Colonic mucosa (tissue), 4 donors: ENCODE results near the gene DENND6A. TPM values are rescaled to one million over a fixed set of nuclear protein-coding genes. Genes with fewer than 3 reads are reported as not detected.

Source experiments
- DNase-seq: peaks from one replicate; pipeline ENCODE4 v3.0.0-alpha.2; 2020
- H3K27ac ChIP-seq: fragments of 200-600 bp; one replicate; pipeline ENCODE4 v1.8.0; 2021
- H3K27me3 ChIP-seq: fragments of 200-600 bp; one replicate; pipeline ENCODE4 v1.8.0; 2021
- H3K36me3 ChIP-seq: fragments of 200-600 bp; one replicate; pipeline ENCODE4 v1.8.0; 2021
- H3K4me1 ChIP-seq: fragments of 200-600 bp; one replicate; pipeline ENCODE4 v1.8.0; 2021; ENCODE audit warnings: mild to moderate bottlenecking
- H3K4me3 ChIP-seq: fragments of 200-600 bp; one replicate; pipeline ENCODE4 v1.8.0; 2021
- H3K9ac ChIP-seq, 2 donors: one replicate each; pipeline ENCODE4 v1.7.0; 2013; ENCODE audit warnings: control low read depth in 2 of 2, low read depth in 2 of 2, low read length in 2 of 2
- H3K9me3 ChIP-seq: fragments of 200-600 bp; one replicate; pipeline ENCODE4 v1.8.0; 2021
- intact Hi-C: fragments of 100-400 bp; cut with DNase I; formaldehyde crosslinking; loops from one replicate; pipeline ENCODE4 v1.14.1; 2022
- total RNA-seq, 2 donors: library from RNA; stranded (reverse); fragmentation: NEBNext Ultra II Directional in 1 of 2; extraction: Animal tissue kit (Norgen Biotek cat#: 25700) in 1 of 2; gene quantifications; one replicate each; pipeline ENCODE4 v1.2.1, GENCODE V29; 2021
- TF ChIP-seq, protein P1 (sequence below): fragments of 200-600 bp; IDR thresholded peaks from one replicate; pipeline ENCODE4 v1.8.0; 2022; ENCODE audit warnings: antibody characterized with exemption, mild to moderate bottlenecking
- donor health status: healthy.
- donor health status: DM: no; HTN: no; CAD: no.
- donor health status: DM: no; HTN: no; CAD: no.

The DENND6A gene
- total RNA-seq, 2 donors from 2014 or later = 15.7 to 24.7 TPM

GRCh38 chr3:57598765-57599360 is 94.0 kb downstream of the DENND6A start:
- DNase-seq = no peak
- Histone ChIP-seq H3K36me3 (no peaks in the 10 kb centered on the region), H3K27ac (peak overlapping the region; percentile 99), H3K27me3 (no peaks in the 10 kb centered on the region), H3K4me1 (peaks cover 1% of the 10 kb centered on the region), H3K9ac (peak overlapping the region; percentile 44 to 93), H3K9me3 (no peaks in the 10 kb centered on the region), H3K4me3 (peak overlapping the region; percentile 45)
- intact Hi-C loops = loop anchor here (5.0 to 10.0 kb wide), 2 partner anchors 42 to 156 kb away; partner anchors contain the start of genes PDE12 and SLMAP
- TF ChIP-seq, protein P1, sequence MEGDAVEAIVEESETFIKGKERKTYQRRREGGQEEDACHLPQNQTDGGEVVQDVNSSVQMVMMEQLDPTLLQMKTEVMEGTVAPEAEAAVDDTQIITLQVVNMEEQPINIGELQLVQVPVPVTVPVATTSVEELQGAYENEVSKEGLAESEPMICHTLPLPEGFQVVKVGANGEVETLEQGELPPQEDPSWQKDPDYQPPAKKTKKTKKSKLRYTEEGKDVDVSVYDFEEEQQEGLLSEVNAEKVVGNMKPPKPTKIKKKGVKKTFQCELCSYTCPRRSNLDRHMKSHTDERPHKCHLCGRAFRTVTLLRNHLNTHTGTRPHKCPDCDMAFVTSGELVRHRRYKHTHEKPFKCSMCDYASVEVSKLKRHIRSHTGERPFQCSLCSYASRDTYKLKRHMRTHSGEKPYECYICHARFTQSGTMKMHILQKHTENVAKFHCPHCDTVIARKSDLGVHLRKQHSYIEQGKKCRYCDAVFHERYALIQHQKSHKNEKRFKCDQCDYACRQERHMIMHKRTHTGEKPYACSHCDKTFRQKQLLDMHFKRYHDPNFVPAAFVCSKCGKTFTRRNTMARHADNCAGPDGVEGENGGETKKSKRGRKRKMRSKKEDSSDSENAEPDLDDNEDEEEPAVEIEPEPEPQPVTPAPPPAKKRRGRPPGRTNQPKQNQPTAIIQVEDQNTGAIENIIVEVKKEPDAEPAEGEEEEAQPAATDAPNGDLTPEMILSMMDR = no peak

- peak within 1 kb of the TSS; percentile 93 to 99 for H3K9ac ChIP-seq
- no peaks in the 10 kb centered on the region for H3K27me3 ChIP-seq
- TF ChIP-seq, protein P1 = no peak
- peaks cover 7% of the 10 kb centered on the region for H3K4me1 ChIP-seq
- peak within 1 kb of the TSS; percentile 68 for H3K4me3 ChIP-seq
- H3K9me3 ChIP-seq = no peaks in the 10 kb centered on the region
- intact Hi-C loops = loop anchor here (5.0 to 10.0 kb wide), 2 partner anchors 40 to 157 kb away; partner anchors contain the start of genes PDE12 and SLMAP
- no peaks in the 10 kb centered on the region for H3K36me3 ChIP-seq
- H3K27ac ChIP-seq = peak within 1 kb of the TSS; percentile 99
- DNase-seq = peak; percentile 99
Measured at GRCh38 chr3:57597127-57597923, 95.6 kb downstream of the DENND6A start, which contains the start of gene ARF4. ARF4 (minus strand) TSS chr3:57597344; CDS start chr3:57597140, 204 bp downstream.

- TF ChIP-seq, protein P1 = no peak
- Histone ChIP-seq H3K4me1 (peaks cover 8% of the 10 kb centered on the region), H3K36me3 (no peaks in the 10 kb centered on the region), H3K27ac (peak overlapping the region; percentile 99), H3K4me3 (peak overlapping the region; percentile 68), H3K9ac (peak overlapping the region; percentile 93 to 99), H3K9me3 (no peaks in the 10 kb centered on the region), H3K27me3 (no peaks in the 10 kb centered on the region)
- peak; percentile 82 for DNase-seq
- intact Hi-C loops = loop anchor here (5.0 to 10.0 kb wide), 2 partner anchors 39 to 158 kb away; partner anchors contain the start of genes PDE12 and SLMAP
Measured at GRCh38 chr3:57596495-57597126, 96.3 kb downstream of the DENND6A start.

DNA sequence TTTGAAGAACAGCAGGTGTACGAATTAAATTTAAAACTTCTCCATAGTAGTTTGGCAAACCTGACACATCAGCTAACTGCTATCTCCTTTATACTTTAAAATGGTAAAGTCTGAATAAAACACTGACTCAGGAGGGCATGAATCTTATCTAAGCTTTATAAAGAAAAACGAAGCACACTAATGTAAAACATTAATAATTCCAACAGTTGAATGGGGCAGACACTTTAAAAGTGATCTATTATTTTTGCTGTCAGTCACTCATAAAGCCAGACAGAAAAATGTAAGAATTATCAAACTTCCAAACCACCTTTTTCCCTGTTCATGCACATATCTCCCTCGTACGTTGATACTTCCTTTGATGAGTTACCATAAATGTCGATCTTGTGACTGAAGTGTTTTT is 98.3 kb downstream of the DENND6A start:
- Histone ChIP-seq H3K27ac (no peak overlapping the region), H3K4me3 (peak overlapping the region; percentile 68), H3K9ac (peak overlapping the region in 1 of 2 donors; percentile 93), H3K27me3 (no peaks in the 10 kb centered on the region), H3K4me1 (peaks cover 8% of the 10 kb centered on the region), H3K9me3 (no peaks in the 10 kb centered on the region), H3K36me3 (no peaks in the 10 kb centered on the region)
- DNase-seq = no peak
- TF ChIP-seq, protein P1 = no peak
- intact Hi-C loops = loop anchor here (10.0 kb wide), 1 partner anchor 160 kb away; the partner anchor contains the start of gene SLMAP

DNA sequence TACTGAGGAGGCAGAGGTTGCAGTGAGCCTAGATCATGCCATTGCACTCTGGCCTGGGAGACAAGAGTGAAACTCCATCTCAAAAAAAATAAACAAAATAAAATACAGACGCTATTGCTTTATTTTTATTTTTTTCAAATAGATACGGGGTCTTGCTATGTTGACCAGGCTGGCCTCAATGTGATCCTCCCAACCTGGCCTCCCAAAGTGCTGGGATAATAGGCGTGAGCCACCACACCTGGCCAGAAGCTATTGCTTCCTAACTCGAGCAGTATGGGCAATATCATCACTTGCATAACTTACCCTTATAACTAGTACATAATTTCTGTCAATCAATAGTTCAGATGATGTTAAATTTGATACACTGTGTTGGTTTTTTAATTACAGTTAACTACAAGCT is 98.7 kb downstream of the DENND6A start:
- no peak overlapping the region for H3K4me3 ChIP-seq
- intact Hi-C loops = loop anchor here (10.0 kb wide), 1 partner anchor 161 kb away; the partner anchor contains the start of gene SLMAP
- peak overlapping the region in 1 of 2 donors; percentile 93 for H3K9ac ChIP-seq

More for the DNA sequence above, 98.7 kb downstream of the DENND6A start:
- TF ChIP-seq, protein P1 = no peak
- no peak for DNase-seq
- peaks cover 8% of the 10 kb centered on the region for H3K4me1 ChIP-seq
- no peaks in the 10 kb centered on the region for H3K9me3 ChIP-seq
- no peaks in the 10 kb centered on the region for H3K36me3 ChIP-seq
- no peak overlapping the region for H3K27ac ChIP-seq
- H3K27me3 ChIP-seq = no peaks in the 10 kb centered on the region
